ENCODE measurements around the gene FBRS.

DNA sequence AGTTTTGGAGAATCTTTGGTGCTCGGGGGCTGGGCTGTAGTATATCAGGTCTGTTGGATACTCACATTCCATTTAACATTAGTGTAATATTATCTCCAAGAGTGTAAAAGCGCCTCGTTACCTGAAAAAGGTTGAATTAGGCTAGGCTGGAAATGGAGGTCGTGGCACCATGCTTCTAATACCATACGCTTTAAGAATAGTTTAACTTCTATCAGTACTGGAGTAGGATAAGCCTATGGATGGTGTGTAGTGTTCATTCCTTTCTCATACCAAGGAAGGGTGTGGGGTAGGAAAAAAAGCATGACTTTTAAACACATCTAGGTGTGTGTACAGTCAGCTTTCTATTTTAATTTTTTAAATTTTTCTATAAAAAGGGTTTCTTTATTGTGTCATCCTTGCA lies 42.7 kb downstream of the FBRS start:
- TF ChIP-seq, protein P1, sequence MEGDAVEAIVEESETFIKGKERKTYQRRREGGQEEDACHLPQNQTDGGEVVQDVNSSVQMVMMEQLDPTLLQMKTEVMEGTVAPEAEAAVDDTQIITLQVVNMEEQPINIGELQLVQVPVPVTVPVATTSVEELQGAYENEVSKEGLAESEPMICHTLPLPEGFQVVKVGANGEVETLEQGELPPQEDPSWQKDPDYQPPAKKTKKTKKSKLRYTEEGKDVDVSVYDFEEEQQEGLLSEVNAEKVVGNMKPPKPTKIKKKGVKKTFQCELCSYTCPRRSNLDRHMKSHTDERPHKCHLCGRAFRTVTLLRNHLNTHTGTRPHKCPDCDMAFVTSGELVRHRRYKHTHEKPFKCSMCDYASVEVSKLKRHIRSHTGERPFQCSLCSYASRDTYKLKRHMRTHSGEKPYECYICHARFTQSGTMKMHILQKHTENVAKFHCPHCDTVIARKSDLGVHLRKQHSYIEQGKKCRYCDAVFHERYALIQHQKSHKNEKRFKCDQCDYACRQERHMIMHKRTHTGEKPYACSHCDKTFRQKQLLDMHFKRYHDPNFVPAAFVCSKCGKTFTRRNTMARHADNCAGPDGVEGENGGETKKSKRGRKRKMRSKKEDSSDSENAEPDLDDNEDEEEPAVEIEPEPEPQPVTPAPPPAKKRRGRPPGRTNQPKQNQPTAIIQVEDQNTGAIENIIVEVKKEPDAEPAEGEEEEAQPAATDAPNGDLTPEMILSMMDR (IDR thresholded peaks at IDR 0.05; ENCODE audit: insufficient read depth, low read length, poor library complexity, severe bottlenecking): no peak
- no peak for TF ChIP-seq EZH2phosphoT487 (conservative IDR thresholded peaks at IDR 0.05; ENCODE audit: low read length)
